Measurements from ENCODE around the gene SNX33. TPM values are rescaled to one million over a fixed set of nuclear protein-coding genes. Genes with fewer than 3 reads are reported as not detected.

SNX33 gene
- total and polyA plus RNA-seq, 2 of the 13 experiments (the other 11 are each of a cell fraction or from before 2014, with no cell fraction given) = 11.0 to 11.6 TPM

- TF ChIP-seq ZNF407 (CRISPR knock-in tag; IDR thresholded peaks at IDR 0.05; ENCODE audit: not compliant biosample characterization) = no peak
- peak; percentile 95 for TF ChIP-seq ZFY (CRISPR knock-in tag; IDR thresholded peaks at IDR 0.05)
- TF ChIP-seq ZNF331 (CRISPR knock-in tag; IDR thresholded peaks at IDR 0.05) = 0 out of 2 replicates have a peak, but pooled peaks have one; percentile 23
- peak; percentile 71 for TF ChIP-seq RNF2 (conservative IDR thresholded peaks at IDR 0.05; ENCODE audit: low read depth)
- TF ChIP-seq SNAI1 (CRISPR knock-in tag; IDR thresholded peaks at IDR 0.05; ENCODE audit: borderline replicate concordance) = peak; percentile 65; the same call in 1 of the 2 replicates
- TF ChIP-seq ZMAT3 (CRISPR knock-in tag; conservative IDR thresholded peaks at IDR 0.05) = no peak; the same call in 1 of the 2 replicates
- no peak for TF ChIP-seq ZNF180 (CRISPR knock-in tag; IDR thresholded peaks at IDR 0.05; ENCODE audit: borderline replicate concordance, low read depth)
- TF ChIP-seq ZNF17 (CRISPR knock-in tag; IDR thresholded peaks at IDR 0.05) = no peak
- TF ChIP-seq ZNF136 (CRISPR knock-in tag; IDR thresholded peaks at IDR 0.05; ENCODE audit: low read depth) = no peak
- TF ChIP-seq CENPT (CRISPR knock-in tag; IDR thresholded peaks at IDR 0.05; ENCODE audit: low read depth) = no peak
- TF ChIP-seq RBM22 (optimal IDR thresholded peaks at IDR 0.05; ENCODE audit: low read length) = no peak
- no peak for TF ChIP-seq ZNF781 (CRISPR knock-in tag; IDR thresholded peaks at IDR 0.05; ENCODE audit: borderline replicate concordance, not compliant biosample characterization)
- TF ChIP-seq ZC3H4 (CRISPR knock-in tag; IDR thresholded peaks at IDR 0.05; ENCODE audit: borderline replicate concordance) = no peak
- TF ChIP-seq CHD4 (IDR thresholded peaks at IDR 0.05; ENCODE audit: borderline replicate concordance, low read length) = no peak
- peak; percentile 89 for TF ChIP-seq ELF1 (CRISPR knock-in tag; IDR thresholded peaks at IDR 0.05)
- no peak for TF ChIP-seq BCLAF1 (IDR thresholded peaks at IDR 0.05)
- TF ChIP-seq ZNF724P (CRISPR knock-in tag; IDR thresholded peaks at IDR 0.05; ENCODE audit: borderline replicate concordance) = no peak; the same call in 1 of the 2 replicates
These were observed 22.0 kb upstream of the SNX33 start, which contains the start of gene SNUPN (continued) for GRCh38 chr15:75625542-75626347.
